NCI-H2081 treated with DMSO at 0.1 percent for 48 hours (cell line): ENCODE data around the gene LEAP2.

Experiments used
- DNase-seq: peaks from one replicate; lab custom pipeline; 2025; lab: John Stamatoyannopoulos, UW

The LEAP2 gene

DNA sequence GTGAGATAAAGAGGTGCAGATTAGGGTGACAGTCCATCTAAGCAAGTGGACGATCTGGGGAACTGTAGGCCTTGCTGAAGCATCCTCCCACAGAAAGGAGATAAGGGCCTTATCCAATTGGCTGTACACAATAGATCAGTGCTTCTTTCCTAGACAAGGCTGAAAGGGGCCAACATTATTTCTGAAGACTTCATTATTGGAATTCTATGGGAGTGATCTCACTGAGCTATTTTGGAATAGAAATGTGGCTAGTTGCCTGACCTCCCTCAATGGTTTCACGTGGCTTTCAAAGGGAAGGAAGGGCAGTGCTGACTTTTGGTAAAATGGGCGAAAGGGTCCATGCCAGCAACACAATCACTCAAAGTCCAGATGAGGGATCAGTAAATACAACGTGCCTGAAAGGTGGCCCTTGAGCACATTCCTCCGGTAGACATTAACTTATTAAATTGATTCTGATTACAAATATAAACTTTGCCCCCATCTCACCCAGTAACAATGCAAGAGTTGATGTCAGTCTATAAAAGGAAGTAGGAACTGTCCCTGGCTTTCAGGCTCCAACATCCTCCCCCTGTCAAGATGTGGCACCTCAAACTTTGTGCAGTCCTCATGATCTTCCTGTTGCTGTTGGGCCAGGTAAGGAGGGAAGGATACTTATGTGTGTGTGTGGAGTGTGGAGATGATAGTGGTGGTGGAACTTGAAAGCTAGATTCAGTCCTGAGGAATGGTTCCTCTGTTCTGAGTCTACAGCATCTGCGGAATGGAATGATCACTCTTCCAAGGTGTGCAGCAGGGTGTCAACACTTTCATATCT is at the start of gene LEAP2:
Gene LEAP2, plus strand, starts transcription at position 550 of the 811 bp plus-strand sequence. Its CDS starts 27 bp downstream, at position 577.
- no peak for DNase-seq

GRCh38 chr5:132824426-132824825 is 49.0 kb upstream of the LEAP2 start:
- no peak for DNase-seq

GRCh38 chr5:132825033-132825833 is 48.2 kb upstream of the LEAP2 start:
- no peak for DNase-seq

DNA sequence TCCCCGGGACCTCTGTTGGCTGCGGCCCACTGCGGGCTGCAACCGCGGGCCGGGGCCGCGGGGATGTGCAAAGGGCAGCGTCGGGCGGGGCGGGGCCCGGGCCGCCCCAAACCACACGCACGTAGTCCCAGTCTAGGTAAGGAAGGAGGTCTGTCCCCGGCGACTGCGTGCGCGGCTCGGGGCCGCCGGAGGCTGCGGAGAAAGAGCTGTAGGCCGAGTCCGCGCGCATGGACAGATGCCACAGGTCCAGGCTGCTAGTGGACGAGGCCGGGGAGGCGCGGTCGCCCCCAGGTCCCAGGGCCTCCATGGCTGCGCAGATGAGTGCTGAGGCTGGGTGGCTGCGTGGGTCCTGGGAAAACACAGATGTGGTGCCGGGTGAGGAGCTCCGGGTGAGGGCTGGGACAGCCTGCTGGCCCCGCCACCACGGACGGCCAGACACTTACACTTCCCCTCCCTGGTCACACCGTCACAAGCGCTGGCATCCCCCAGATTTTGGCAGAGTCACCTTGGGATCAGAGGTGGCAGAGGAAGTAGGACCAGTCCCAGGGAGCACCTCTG is 47.6 kb upstream of the LEAP2 start:
- no peak for DNase-seq

DNA sequence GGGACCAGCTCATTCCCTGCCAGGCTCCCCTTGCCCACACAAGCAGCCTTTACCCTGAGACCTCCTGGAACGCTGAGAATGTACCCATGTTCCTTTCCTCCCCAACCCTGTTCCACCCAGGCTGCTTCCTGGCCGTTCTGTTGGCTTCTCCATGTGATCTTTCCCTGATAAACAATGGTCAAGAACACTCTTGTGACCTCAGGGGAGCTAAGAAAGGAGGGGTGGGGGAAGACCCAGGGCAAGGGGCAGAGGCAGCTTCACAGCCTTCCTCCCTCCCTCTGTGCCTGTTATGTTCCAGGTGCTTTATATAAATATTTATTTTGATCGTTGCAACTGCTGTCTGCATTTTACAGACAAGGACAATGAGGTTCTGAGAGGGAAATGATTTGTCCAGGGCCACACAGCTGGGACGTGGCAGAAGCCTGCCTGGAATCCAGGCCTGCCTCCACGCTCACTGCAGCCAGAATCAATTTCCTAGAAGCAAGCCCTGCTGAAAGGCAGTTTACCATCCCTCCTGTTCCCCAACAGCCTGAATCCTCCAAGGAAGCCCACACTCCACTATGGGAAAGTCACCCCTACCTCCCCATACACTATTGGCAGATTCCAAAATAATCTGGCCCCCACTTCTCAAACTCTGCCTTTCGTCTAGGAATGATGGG is 46.9 kb upstream of the LEAP2 start:
- DNase-seq = no peak

DNA sequence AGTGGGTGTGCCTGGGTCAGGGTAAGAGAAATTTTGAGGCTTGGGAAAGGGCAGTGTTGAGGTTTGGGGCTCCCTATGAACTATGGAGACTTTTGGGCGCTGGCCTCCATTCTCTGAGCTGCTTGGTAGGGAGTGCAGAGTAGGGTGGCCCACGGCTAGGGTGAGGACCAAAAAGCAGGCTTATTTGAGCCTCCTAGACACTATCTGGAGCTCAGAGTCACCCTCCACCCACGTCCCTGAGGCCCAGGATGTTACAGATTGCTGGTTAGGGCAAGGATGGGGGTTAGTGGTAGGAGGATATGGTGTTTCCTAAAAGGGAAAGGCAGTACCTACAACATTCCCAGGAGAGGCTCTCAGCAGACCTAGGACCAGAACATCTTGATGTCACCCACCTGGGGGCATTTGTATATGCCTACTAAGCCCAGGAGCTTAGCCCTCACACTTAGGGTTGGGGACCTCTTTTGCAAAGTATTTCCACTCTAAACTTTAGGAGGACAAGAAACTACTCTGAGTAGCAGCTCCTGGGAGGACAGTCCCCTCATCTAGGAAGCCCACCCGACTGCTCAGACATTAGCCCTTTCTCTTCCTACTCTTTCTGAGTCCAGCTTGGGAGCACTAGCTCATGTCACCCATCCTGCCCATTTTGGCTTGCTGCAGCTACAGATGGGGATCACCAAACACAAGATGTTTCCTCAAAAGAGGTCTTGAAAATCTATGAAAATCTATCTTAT is 45.4 kb upstream of the LEAP2 start:
- no peak for DNase-seq

- no peak for DNase-seq
Measured at GRCh38 chr5:132828846-132829494, 44.5 kb upstream of the LEAP2 start.

DNA sequence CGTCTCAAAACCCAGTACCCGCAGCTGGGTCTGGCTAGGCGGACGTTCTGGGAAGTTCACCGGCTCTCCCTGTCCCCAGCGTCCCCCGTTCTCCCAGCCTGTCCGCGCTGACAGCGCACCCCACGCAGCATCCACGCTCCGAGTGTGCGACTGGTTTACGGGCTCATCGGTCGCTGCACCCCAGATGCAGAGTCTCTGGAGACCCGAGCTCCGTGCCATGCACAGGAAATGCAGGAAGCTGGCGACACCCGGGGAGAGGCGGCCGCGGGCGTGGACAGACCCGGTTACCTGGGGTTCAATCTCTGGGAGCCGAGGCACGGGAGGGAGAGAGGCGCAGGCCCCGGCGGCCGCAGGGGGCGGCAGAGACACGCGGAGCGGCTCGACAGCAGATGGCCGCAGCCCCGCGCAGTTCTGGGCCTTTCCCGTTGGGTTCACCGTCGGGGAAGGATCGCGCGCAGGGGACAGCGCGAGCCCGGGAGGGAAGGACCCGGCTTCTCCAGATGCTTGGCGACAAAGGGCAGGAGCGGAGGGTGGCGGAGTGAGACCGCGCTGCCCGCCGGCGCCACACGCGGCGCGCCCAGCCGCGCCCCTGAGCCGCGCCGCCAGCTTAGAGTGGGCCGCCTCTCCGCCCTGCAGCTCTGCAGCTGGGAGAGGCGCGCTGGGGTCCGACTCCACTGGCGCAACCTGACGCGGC is 43.6 kb upstream of the LEAP2 start:
- no peak for DNase-seq

DNA sequence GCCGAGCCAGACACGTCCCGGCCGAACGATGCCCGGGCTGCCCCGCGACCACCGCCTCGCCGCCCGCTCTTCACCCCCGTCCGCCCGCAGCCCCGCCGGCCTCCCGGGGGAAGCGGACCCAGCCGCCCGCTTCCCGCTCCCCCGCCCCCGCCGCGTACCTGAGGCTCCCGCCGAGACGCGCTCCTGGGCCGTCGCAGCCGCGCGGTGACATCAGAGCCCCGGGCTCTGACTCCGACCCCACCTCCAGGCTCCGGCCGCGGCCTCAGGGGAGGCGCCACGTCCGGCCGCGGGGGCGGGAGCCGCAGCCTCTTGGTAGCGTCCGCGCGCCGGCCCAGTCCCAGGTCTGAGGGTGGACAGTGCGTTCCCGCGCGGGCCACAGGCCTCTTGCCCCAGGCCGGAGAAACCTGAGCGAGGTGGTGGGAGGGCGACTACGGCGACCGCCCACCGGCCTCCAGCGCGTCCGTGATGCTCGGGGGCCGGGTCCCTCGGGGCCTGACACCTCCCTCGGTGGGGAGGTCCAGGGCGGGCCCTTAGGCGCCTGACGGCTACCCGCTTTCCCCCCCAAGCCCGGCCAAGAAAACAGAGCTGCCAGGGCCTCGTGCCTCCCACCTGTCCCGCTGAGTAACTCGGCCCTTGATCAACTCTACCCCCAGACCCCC is 42.9 kb upstream of the LEAP2 start, which contains the start of gene SHROOM1:
Gene SHROOM1, minus strand, starts transcription at position 212 of the 659 bp plus-strand sequence. CDS start 4,507 bp downstream, outside the sequence.
- DNase-seq = no peak

DNA sequence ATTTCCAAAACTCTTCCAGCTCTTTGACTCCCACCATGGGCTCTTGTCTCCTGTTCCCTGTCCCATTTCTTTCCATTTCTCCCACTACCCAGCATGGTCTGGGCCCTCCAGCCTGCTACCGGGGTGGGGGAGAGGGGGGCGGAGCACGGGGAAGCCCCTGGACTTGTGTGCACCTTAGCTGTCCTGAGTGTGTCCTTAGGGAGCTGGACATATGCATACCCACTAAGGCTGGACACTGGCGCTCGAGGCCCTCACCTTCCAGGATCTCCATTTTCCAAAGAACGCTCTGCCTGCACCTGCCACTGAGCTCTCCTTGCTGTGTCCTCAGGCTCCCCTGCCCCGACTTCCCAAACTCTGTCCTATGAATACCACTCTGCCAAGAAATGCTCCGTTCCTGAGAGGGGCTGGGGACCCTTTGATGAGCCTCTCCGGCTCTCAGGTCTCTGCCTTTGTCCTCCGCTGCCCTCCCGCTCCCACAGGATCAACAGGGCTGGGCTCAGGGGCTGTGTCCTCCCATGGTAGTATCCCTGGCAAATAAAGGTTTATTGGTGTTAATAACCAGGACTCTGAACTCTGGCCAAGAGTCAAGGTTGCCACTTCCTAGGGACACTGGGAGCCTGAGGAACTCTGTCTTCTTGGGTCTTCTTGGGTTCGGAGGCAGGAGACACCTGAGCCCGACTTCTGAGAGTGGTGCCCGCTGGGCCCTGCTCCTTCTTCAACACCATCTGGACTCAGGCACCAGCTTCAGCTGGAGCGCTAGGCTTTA is 42.2 kb upstream of the LEAP2 start:
- DNase-seq = no peak

DNA sequence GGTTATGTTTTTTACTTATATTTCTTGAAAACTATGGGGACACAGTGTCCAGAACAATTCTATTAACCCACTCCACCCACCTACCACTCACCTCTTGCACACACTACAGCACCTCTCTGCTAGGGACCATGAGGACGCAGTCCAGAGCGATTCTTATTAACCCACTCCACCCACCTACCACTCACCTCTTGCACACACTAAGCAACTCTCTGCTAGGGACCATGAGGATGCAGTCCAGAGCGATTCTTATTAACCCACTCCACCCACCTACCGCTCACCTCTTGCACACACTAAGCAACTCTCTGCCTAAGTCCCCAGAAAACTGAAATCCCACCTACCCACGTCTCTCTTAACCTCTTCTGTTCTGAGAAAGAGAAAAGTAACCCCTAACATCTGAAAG is 40.9 kb upstream of the LEAP2 start:
- DNase-seq = no peak

DNA sequence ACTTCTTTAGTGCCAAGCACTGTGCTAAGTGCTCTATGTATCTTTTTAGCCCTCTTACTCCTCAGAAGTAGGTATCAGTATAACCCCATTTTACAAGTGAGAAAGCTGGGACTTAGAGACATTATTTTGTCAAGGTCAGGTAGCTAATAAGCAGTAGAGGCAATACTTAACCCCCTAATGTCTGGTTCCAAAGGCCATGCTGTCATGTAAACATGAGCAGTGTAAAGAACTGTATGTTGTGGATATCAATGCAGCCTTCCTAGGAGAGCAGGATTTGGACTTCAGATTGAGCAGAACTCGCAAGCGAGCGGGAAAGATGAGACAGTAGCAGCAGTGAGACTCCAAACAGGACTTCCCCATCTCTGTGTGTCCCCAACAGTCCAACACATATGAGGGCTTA is 39.4 kb upstream of the LEAP2 start:
- DNase-seq = no peak

DNA sequence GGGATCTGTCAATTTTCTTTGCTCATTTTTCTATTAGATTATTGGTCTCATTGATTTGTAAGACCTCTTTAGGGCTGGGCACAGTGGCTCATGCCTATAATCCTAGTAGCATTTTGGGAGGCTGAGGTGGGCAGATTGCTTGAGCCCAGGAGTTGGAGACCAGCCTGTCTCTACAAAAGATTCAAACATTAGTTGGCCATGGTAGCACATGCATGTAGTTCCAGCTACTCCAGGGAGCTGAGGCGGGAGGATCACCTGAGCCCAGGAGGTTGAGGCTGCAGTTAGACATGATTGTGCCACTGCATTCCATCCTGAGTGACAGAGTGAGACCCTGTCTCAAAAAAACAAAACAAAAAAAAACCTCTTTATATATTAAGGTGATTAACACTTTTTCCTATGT is 36.6 kb upstream of the LEAP2 start:
- DNase-seq = no peak

- no peak for DNase-seq
Measured at GRCh38 chr5:132837868-132838267, 35.6 kb upstream of the LEAP2 start.

GRCh38 chr5:132838516-132839282 is 34.8 kb upstream of the LEAP2 start:
- no peak for DNase-seq

DNA sequence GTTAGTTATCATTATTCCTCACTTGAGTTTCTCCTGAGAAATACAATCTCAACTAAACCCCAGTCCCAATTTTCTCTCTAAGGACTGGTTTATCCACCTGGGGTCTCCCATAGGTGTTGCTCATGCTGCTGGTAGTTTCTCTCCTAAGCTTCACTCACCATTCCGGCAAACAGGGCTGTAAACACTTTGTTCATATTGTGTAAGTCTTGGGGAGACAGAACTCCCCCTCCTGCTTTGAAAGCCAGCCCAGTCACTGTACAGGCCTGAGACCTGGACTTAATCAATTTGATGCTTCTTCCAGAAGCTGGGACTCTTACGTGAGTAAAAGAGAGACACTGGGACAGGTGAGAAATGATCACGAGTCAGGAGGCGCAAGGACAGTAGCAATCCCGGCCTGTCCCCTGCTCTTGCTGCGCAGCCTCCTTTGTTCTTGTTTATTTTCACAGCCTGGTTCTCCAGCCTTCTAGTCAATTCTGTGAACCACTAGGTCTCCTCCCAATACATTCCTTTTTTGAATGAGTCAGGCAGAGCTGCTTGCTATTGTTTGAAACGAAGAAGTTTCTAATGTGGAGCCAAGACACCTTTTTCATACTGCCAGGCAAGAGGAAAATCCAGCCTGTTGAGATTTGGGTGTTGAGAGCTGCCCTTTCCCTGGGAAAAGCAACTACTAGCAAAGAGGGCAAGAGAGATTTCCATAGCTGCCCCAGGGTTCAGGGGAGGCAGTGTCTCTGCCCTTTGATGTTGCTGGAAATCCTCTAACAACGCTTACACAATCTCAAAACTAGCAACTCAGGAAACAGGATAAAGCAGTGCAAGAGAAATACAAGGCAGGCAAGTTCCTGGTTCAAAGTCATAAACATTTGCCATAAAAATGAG is 33.8 kb upstream of the LEAP2 start:
- no peak for DNase-seq

DNA sequence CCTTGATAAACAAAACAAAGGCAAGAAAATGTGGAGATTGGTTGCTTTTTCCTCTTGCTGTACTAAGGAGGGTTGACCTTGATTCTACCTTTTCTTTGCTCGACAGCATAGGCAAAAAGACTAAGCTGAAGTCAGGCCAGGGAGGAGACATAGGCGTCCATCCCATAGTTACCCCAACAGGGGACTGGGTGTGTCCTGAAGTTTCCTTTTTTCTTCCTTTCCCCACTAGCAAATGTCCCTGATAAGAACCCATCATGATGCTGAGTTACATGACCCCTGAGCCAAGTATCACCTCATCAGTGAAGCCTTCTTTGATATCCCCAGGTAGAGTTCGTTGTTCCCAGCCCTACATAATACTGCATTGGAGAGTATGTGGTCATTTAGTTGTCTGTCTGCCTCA is 33.2 kb upstream of the LEAP2 start:
- DNase-seq = no peak
